ENCODE measurements around the gene WWP2.

DNA sequence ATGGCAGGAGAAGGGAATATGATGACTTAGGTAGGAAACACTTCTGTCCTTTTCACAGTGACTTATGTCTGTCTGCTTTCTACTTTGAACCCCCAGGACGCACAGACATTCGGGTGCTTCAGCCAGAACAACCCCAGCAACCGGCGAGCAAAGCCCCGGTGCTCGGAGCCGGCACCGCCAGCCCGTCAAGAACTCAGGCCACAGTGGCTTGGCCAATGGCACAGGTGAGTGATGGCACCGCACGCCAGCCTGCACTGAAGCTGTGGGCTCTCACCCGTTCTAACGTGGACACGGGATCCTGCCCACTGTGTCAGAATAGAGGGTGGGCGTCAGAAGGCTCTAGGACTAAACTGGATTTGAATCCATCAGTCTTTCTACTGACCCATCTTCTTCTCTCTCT, 109.6 kb downstream of the WWP2 start:
- TF ChIP-seq POLR2A (IDR thresholded peaks at IDR 0.05; ENCODE audit: low read depth), result no peak
- TF ChIP-seq, protein P1, sequence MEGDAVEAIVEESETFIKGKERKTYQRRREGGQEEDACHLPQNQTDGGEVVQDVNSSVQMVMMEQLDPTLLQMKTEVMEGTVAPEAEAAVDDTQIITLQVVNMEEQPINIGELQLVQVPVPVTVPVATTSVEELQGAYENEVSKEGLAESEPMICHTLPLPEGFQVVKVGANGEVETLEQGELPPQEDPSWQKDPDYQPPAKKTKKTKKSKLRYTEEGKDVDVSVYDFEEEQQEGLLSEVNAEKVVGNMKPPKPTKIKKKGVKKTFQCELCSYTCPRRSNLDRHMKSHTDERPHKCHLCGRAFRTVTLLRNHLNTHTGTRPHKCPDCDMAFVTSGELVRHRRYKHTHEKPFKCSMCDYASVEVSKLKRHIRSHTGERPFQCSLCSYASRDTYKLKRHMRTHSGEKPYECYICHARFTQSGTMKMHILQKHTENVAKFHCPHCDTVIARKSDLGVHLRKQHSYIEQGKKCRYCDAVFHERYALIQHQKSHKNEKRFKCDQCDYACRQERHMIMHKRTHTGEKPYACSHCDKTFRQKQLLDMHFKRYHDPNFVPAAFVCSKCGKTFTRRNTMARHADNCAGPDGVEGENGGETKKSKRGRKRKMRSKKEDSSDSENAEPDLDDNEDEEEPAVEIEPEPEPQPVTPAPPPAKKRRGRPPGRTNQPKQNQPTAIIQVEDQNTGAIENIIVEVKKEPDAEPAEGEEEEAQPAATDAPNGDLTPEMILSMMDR (IDR thresholded peaks at IDR 0.05), result no peak
- TF ChIP-seq POLR2AphosphoS5 (IDR thresholded peaks at IDR 0.05), result no peak
